Measurements from ENCODE around the gene TMEM115.

- TF ChIP-seq CTCF (IDR thresholded peaks at IDR 0.05): no peak
- TF ChIP-seq POLR2A (IDR thresholded peaks at IDR 0.05): no peak
Observed at GRCh38 chr3:50364573-50365079, 5.3 kb upstream of the TMEM115 start.
